ENCODE results near the gene TRIM2. TPM values are rescaled to one million over a fixed set of nuclear protein-coding genes. Genes with fewer than 3 reads are reported as not detected.

Gene TRIM2
- total and polyA plus RNA-seq, 2 donors from 2014 or later, result 23.3 to 122 TPM

GRCh38 chr4:153244969-153245368, 40.7 kb downstream of the TRIM2 start:
- no peak overlapping the region for H3K4me3 ChIP-seq (ENCODE audit: low read length in 3 of 3)
- H3K27me3 ChIP-seq (ENCODE audit: control insufficient read depth, insufficient read depth, low read length), result no peaks in the 10 kb centered on the region
- intact Hi-C loops (cut with DNase I), result no loop called here
- FAIRE-seq, result no peak
- no peak for DNase-seq
- H3K9me3 ChIP-seq (ENCODE audit: control insufficient read depth in 2 of 3, insufficient read depth in 1 of 3, low read length in 3 of 3), result no peaks in the 10 kb centered on the region
- H3K9ac ChIP-seq (ENCODE audit: low read length in 3 of 3), result no peak overlapping the region
- no peak overlapping the region for H3K27ac ChIP-seq (ENCODE audit: low read depth in 2 of 2, low read length in 2 of 2)
- no peak for TF ChIP-seq CTCF (IDR thresholded peaks at IDR 0.05; ENCODE audit: borderline replicate concordance, extremely low read depth, insufficient read depth)
- H3K36me3 ChIP-seq (ENCODE audit: control insufficient read depth in 2 of 3, insufficient read depth in 3 of 3, low read length in 3 of 3), result no peaks in the 10 kb centered on the region
- H3K4me1 ChIP-seq (ENCODE audit: control insufficient read depth in 2 of 3, insufficient read depth in 2 of 3, low read depth in 1 of 3, low read length in 3 of 3), result peaks cover 3 to 37% (median 35%) of the 10 kb centered on the region in 3 donors

- H3K27ac ChIP-seq (ENCODE audit: low read depth in 2 of 2, low read length in 2 of 2), result no peak overlapping the region
- H3K9me3 ChIP-seq (ENCODE audit: control insufficient read depth in 2 of 3, insufficient read depth in 1 of 3, low read length in 3 of 3), result no peaks in the 10 kb centered on the region
- DNase-seq (no peak), FAIRE-seq (no peak)
- intact Hi-C loops (cut with DNase I), result no loop called here
- no peak for TF ChIP-seq CTCF (IDR thresholded peaks at IDR 0.05; ENCODE audit: borderline replicate concordance, extremely low read depth, insufficient read depth)
- H3K36me3 ChIP-seq (ENCODE audit: control insufficient read depth in 2 of 3, insufficient read depth in 3 of 3, low read length in 3 of 3), result no peaks in the 10 kb centered on the region
- H3K4me3 ChIP-seq (ENCODE audit: low read length in 3 of 3), result no peak overlapping the region
- no peaks in the 10 kb centered on the region for H3K27me3 ChIP-seq (ENCODE audit: control insufficient read depth, insufficient read depth, low read length)
- no peak overlapping the region for H3K9ac ChIP-seq (ENCODE audit: low read length in 3 of 3)
- H3K4me1 ChIP-seq (ENCODE audit: control insufficient read depth in 2 of 3, insufficient read depth in 2 of 3, low read depth in 1 of 3, low read length in 3 of 3), result peaks cover 3 to 37% (median 35%) of the 10 kb centered on the region in 3 donors
Observed at GRCh38 chr4:153245775-153246174, 41.5 kb downstream of the TRIM2 start.

DNA sequence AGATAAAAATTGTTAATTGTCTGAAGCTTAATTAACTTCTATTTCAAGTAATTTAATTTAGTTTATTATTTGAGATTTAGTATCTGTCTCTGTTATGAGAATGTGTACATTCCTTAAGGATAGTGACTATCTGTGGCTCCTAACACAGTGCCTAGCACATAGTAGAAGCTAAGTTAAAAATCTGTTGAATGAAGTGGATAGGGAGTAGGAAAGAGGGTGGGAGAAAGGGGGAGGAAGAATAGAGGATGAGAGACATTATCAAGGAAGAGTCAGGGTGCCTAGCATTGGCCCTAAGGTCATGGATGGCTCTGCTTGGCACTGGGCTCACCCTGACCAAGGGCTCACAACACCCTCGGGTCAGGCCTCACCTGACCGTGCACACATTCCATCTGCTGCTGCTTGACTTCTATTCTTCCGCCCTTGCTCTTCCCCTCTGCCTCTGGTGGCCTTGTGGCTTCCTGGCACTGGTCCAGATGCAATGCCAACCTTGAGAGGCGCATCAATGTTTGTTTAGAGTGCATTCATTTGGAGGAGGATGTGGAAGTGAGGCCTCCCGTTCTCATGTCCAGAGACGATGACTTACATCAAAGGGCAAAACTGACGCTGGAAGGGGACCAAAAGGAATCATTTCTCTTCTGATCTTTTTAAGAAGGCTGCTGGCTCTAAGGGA, 42.3 kb downstream of the TRIM2 start:
- no peaks in the 10 kb centered on the region for H3K9me3 ChIP-seq (ENCODE audit: control insufficient read depth in 2 of 3, insufficient read depth in 1 of 3, low read length in 3 of 3)
- FAIRE-seq (no peak), DNase-seq (no peak)
- no peak overlapping the region for H3K4me3 ChIP-seq (ENCODE audit: low read length in 3 of 3)
- H3K27ac ChIP-seq (ENCODE audit: low read depth in 2 of 2, low read length in 2 of 2), result no peak overlapping the region
- peaks cover 3 to 31% (median 28%) of the 10 kb centered on the region in 3 donors for H3K4me1 ChIP-seq (ENCODE audit: control insufficient read depth in 2 of 3, insufficient read depth in 2 of 3, low read depth in 1 of 3, low read length in 3 of 3)
- no peaks in the 10 kb centered on the region for H3K36me3 ChIP-seq (ENCODE audit: control insufficient read depth in 2 of 3, insufficient read depth in 3 of 3, low read length in 3 of 3)
- no peak for TF ChIP-seq CTCF (IDR thresholded peaks at IDR 0.05; ENCODE audit: borderline replicate concordance, extremely low read depth, insufficient read depth)
- no peaks in the 10 kb centered on the region for H3K27me3 ChIP-seq (ENCODE audit: control insufficient read depth, insufficient read depth, low read length)
- H3K9ac ChIP-seq (ENCODE audit: low read length in 3 of 3), result no peak overlapping the region
- intact Hi-C loops (cut with DNase I), result no loop called here

DNA sequence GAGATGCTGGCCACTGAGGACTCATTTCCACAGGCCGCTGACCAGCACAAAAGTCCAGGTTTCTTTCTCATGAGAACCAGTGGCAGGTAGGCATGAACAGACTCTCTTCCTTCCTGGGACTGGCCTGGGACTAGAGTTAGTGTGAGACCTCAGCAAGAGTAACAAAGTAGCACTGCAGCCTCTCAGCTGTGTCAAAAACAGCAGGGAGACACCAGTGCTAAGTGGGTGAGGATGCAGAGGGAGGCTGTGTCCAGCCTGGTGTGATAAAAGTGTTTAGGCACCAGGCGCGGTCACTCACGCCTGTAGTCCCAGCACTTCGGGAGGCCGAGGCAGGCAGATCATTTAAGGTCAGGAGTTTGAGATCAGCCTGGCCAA, 42.9 kb downstream of the TRIM2 start:
- H3K4me3 ChIP-seq (ENCODE audit: low read length in 3 of 3), result no peak overlapping the region
- FAIRE-seq (no peak), DNase-seq (no peak)
- TF ChIP-seq CTCF (IDR thresholded peaks at IDR 0.05; ENCODE audit: borderline replicate concordance, extremely low read depth, insufficient read depth), result no peak
- no peak overlapping the region for H3K9ac ChIP-seq (ENCODE audit: low read length in 3 of 3)
- peaks cover 3 to 26% (median 25%) of the 10 kb centered on the region in 3 donors for H3K4me1 ChIP-seq (ENCODE audit: control insufficient read depth in 2 of 3, insufficient read depth in 2 of 3, low read depth in 1 of 3, low read length in 3 of 3)
- H3K9me3 ChIP-seq (ENCODE audit: control insufficient read depth in 2 of 3, insufficient read depth in 1 of 3, low read length in 3 of 3), result no peaks in the 10 kb centered on the region
- no peak overlapping the region for H3K27ac ChIP-seq (ENCODE audit: low read depth in 2 of 2, low read length in 2 of 2)
- no peaks in the 10 kb centered on the region for H3K36me3 ChIP-seq (ENCODE audit: control insufficient read depth in 2 of 3, insufficient read depth in 3 of 3, low read length in 3 of 3)
- intact Hi-C loops (cut with DNase I), result no loop called here
- no peaks in the 10 kb centered on the region for H3K27me3 ChIP-seq (ENCODE audit: control insufficient read depth, insufficient read depth, low read length)

Data from kidney (tissue), 14 donors.